C4-2B (cell line): ENCODE results near the gene FLT1.

ENCODE experiments used
- CTCF ChIP-seq: fragments of 450-650 bp; conservative IDR thresholded peaks from 2 replicates; pipeline ENCODE4 v1.5.1; 2017; ENCODE audit warnings: mild to moderate bottlenecking
- ZFX ChIP-seq: fragments of 450-650 bp; IDR thresholded peaks from 2 replicates; pipeline ENCODE4 v1.6.1; 2017

DNA sequence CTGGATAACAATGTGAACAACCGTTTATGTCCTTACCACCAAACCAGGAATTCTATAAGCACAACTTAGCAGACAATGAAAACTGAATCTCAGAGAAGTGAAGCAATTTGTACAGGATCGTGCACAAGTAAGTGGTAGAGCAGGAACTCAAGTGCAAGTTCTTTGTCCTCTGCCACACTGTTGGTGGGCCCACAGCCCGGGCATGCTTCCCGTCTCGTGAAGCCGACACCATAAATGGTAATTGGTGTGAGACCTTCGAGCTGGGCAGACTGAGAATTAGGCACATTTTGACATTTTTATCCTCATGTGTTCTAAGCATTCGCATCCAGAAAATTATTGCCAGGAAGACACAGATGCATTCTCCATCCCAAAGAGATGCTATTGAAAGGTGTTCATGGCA lies 27.9 kb upstream of the FLT1 start:
- TF ChIP-seq CTCF (no peak), ZFX (no peak)
